K562 (cell line): ENCODE results near the gene ZNF48. TPM values are rescaled to one million over a fixed set of nuclear protein-coding genes. Genes with fewer than 3 reads are reported as not detected.
A peak's percentile ranks its signal among the peaks of the same experiment; 100 is the strongest.

Source experiments
- ATAC-seq: fragments of 200-7000 bp; cut with Tn5 transposase; 3 replicates; pipeline ENCODE4 v1.9.1; 2020; ENCODE audit warnings: moderate library complexity
- BruUV-seq: library from RNA; stranded (reverse); fragments of 400-500 nt; replicated peaks from 2 replicates; lab custom pipeline; 2021; lab: Mats Ljungman, UMichigan
- CTCF ChIA-PET: fragments of 300-600 bp; formaldehyde crosslinking; extraction: SDS; loops from one replicate; lab custom pipeline; 2021; ENCODE audit warnings: low intra/inter-chr PET ratio; lab: Yijun Ruan, JAX
- POLR2A ChIA-PET: fragments of 300-600, 350-650 bp; sonication (Branson Sonifier 250); formaldehyde crosslinking; extraction: SDS; loops from one replicate; lab custom pipeline; 2021; ENCODE audit warnings: antibody characterized with exemption, inconsistent platforms; lab: Yijun Ruan, JAX
- DNase-seq, 4 experiments: peaks; one replicate each; pipeline versions ENCODE4 v3.0.0 to v3.0.0-alpha.2; 2011 to 2018; ENCODE audit warnings: low spot score in 3 of 4, mixed read lengths in 3 of 4; ENCODE audit errors: extremely low read depth in 1 of 4
- FAIRE-seq: peaks from 2 replicates; lab custom pipeline; 2011; peaks lifted over from hg19 to GRCh38; lab: Jason Lieb, UNC
- H2AFZ ChIP-seq: 2 replicates; pipeline ENCODE4 v1.6.0; 2011; ENCODE audit warnings: low read depth, low read length, control low read depth, inconsistent platforms
- H3K27ac ChIP-seq: fragments of 200-600 bp; 3 replicates; pipeline ENCODE4 v1.8.0; 2011; ENCODE audit warnings: low read depth, mild to moderate bottlenecking, control low read depth, inconsistent platforms, low read length, moderate library complexity, mixed read lengths; ENCODE audit errors: extremely low read depth
- H3K27me3 ChIP-seq, 2 experiments: fragments of 300-600 bp in 1 of 2; 2 replicates in 1 of 2; 3 replicates in 1 of 2; pipeline versions ENCODE4 v1.6.0 to v1.8.0; 2011; ENCODE audit warnings: inconsistent platforms in 2 of 2, low read length in 2 of 2, mild to moderate bottlenecking in 1 of 2, mixed read lengths in 1 of 2, moderate library complexity in 1 of 2; ENCODE audit not compliant: control insufficient read depth in 2 of 2, insufficient read depth in 2 of 2
- H3K36me3 ChIP-seq: fragments of 300-600 bp; 3 replicates; pipeline ENCODE4 v1.8.0; 2011; ENCODE audit warnings: mild to moderate bottlenecking, low read length, inconsistent platforms; ENCODE audit not compliant: control insufficient read depth, insufficient read depth
- H3K4me1 ChIP-seq, 2 experiments: fragments of 200-600 bp in 1 of 2; replicated peaks in 1 of 2; 2 replicates in 1 of 2; 3 replicates in 1 of 2; pipeline versions ENCODE4 v1.5.1 to v1.8.0; 2011; ENCODE audit warnings: inconsistent platforms in 2 of 2, low read length in 2 of 2, mild to moderate bottlenecking in 1 of 2, mixed read lengths in 1 of 2, moderate library complexity in 1 of 2; ENCODE audit not compliant: control insufficient read depth in 2 of 2, insufficient read depth in 2 of 2
- H3K4me2 ChIP-seq: 2 replicates; pipeline ENCODE4 v1.6.1; 2011; ENCODE audit warnings: low read length, control low read depth, inconsistent platforms, mixed read lengths; ENCODE audit not compliant: insufficient read depth
- H3K4me3 ChIP-seq: fragments of 200-600 bp; sonication (generic), shearing (Covaris generic); 2 replicates; pipeline ENCODE4 v1.5.1; 2016; ENCODE audit warnings: control low read depth, inconsistent platforms
- H3K79me2 ChIP-seq: fragments of 200-600 bp; 3 replicates; pipeline ENCODE4 v1.8.0; 2011; ENCODE audit warnings: low read length, inconsistent platforms; ENCODE audit not compliant: control insufficient read depth, insufficient read depth
- H3K9ac ChIP-seq, 2 experiments: 2 replicates each; pipeline versions ENCODE4 v1.6.0 to v1.6.1; 2011; ENCODE audit warnings: low read depth in 2 of 2, low read length in 2 of 2, control low read depth in 1 of 2, inconsistent platforms in 1 of 2, mild to moderate bottlenecking in 1 of 2, mixed read lengths in 1 of 2; ENCODE audit not compliant: insufficient read depth in 1 of 2
- H3K9me1 ChIP-seq: one replicate; pipeline ENCODE4 v1.6.0; 2011; ENCODE audit warnings: inconsistent platforms, mild to moderate bottlenecking, low read length, moderate library complexity; ENCODE audit not compliant: control insufficient read depth, insufficient read depth
- H3K9me3 ChIP-seq: replicated peaks from 2 replicates; pipeline ENCODE4 v1.5.1; 2011; ENCODE audit warnings: low read depth, low read length, inconsistent platforms; ENCODE audit not compliant: control insufficient read depth, insufficient read depth
- H4K20me1 ChIP-seq: replicated peaks from 2 replicates; pipeline ENCODE4 v1.6.1; 2011; ENCODE audit warnings: low read length, inconsistent platforms, mixed read lengths; ENCODE audit not compliant: control insufficient read depth, insufficient read depth
- C11orf30 ChIP-seq: fragments of 450-650 bp; IDR thresholded peaks from 2 replicates; pipeline ENCODE4 v1.6.1; 2016; ENCODE audit warnings: low read depth, mild to moderate bottlenecking
- CBFA2T2 ChIP-seq: fragments of 450-650 bp; conservative IDR thresholded peaks from 2 replicates; pipeline ENCODE4 v1.6.1; 2017; ENCODE audit warnings: mild to moderate bottlenecking
- CHAMP1 ChIP-seq: fragments of 450-650 bp; IDR thresholded peaks from 2 replicates; pipeline ENCODE4 v1.6.1; 2016; ENCODE audit warnings: mild to moderate bottlenecking
- EHMT2 ChIP-seq: fragments of 450-650 bp; IDR thresholded peaks from 2 replicates; pipeline ENCODE4 v1.6.1; 2018; ENCODE audit warnings: antibody characterized with exemption
- HES1 ChIP-seq: fragments of 450-650 bp; IDR thresholded peaks from 2 replicates; pipeline ENCODE4 v1.6.1; 2016; ENCODE audit warnings: low read depth, mild to moderate bottlenecking, moderate library complexity
- JUND ChIP-seq, 2 experiments: IDR thresholded peaks; 2 replicates in 1 of 2; 3 replicates in 1 of 2; pipeline ENCODE4 v1.6.1; 2011; ENCODE audit warnings: borderline replicate concordance in 2 of 2, low read depth in 2 of 2, low read length in 2 of 2, improper control_type of control experiment in 1 of 2, missing biosample characterization in 1 of 2, missing genetic modification characterization in 1 of 2, missing genetic modification reagents in 1 of 2
- MEF2A ChIP-seq: IDR thresholded peaks from 2 replicates; pipeline ENCODE4 v1.6.1; 2011; ENCODE audit warnings: low read depth, mild to moderate bottlenecking, low read length, moderate library complexity; ENCODE audit not compliant: control insufficient read depth
- NFE2 ChIP-seq: IDR thresholded peaks from 2 replicates; pipeline ENCODE4 v1.6.1; 2014; ENCODE audit warnings: antibody characterized with exemption, low read depth
- PRPF4 ChIP-seq: fragments of 200-400 bp; formaldehyde crosslinking; IDR thresholded peaks from one replicate; pipeline ENCODE4 v1.6.1; 2017; ENCODE audit warnings: low read length, low read depth, mild to moderate bottlenecking; ENCODE audit not compliant: insufficient read depth, poor library complexity, severe bottlenecking
- PTRF ChIP-seq: fragments of 450-650 bp; IDR thresholded peaks from 2 replicates; pipeline ENCODE4 v1.6.1; 2016; ENCODE audit warnings: mild to moderate bottlenecking, missing genetic modification characterization, missing compliant biosample characterization
- RAD21 ChIP-seq, 2 experiments: fragments of 250-450 bp in 1 of 2; fragments of 450-650 bp in 1 of 2; sonication (Bioruptor Pico) in 1 of 2; formaldehyde crosslinking in 1 of 2; IDR thresholded peaks in 1 of 2; conservative IDR thresholded peaks in 1 of 2; 2 replicates each; pipeline versions ENCODE4 v1.4.0 to v1.8.0; 2020 to 2022; ENCODE audit warnings: mild to moderate bottlenecking in 2 of 2, moderate library complexity in 1 of 2
- TAF1 ChIP-seq: IDR thresholded peaks from 2 replicates; pipeline ENCODE4 v1.6.1; 2011; ENCODE audit warnings: mild to moderate bottlenecking, low read length, moderate library complexity; ENCODE audit not compliant: insufficient read depth, control insufficient read depth, severe bottlenecking; ENCODE audit errors: extremely low read depth
- ZNF174 ChIP-seq: fragments of 250-450 bp; sonication (Bioruptor Pico); IDR thresholded peaks from 2 replicates; pipeline ENCODE4 v1.4.0; 2020; ENCODE audit warnings: mild to moderate bottlenecking
- ZNF695 ChIP-seq: fragments of 450-650 bp; formaldehyde crosslinking; IDR thresholded peaks from 2 replicates; pipeline ENCODE4 v1.4.0; 2020; ENCODE audit warnings: mild to moderate bottlenecking, moderate library complexity
- WGBS: fragments of 100-300 bp; shearing (Covaris generic); methylation state at CpG from one replicate; pipeline ENCODE4 v1.1.6; 2016; ENCODE audit warnings: low coverage, mixed read lengths; ENCODE audit not compliant: insufficient coverage; ENCODE audit errors: missing lambda C conversion rate; 5-methylcytosine and 5-hydroxymethylcytosine counted together
- in situ Hi-C: fragments of 300-500 bp; cut with MboI; formaldehyde crosslinking; loops from 4 replicates; pipeline ENCODE4 v1.15.0; 2018; ENCODE audit warnings: inconsistent platforms, mixed read lengths
- intact Hi-C: fragments of 100-400 bp; cut with micrococcal nuclease; formaldehyde crosslinking; loops from 2 replicates; pipeline ENCODE4 v1.14.2; 2022
- polyA plus RNA-seq, 8 experiments: library from polyadenylated mRNA; depleted of rRNA in 4 of 8; stranded (reverse) in 5 of 8; unstranded in 3 of 8; fragments of >200 nt; fragmentation: Nextera tagmentation in 2 of 8; fragmentation: Illumina TruSeq in 1 of 8; extraction: Ambion mirVana in 2 of 8; extraction: Trizol in 1 of 8; gene quantifications; 2 replicates each; pipeline versions ENCODE4 v1.2.1 to v1.2.3, GENCODE V29; 2011 to 2014; ENCODE audit warnings: inconsistent platforms in 1 of 8, missing spikeins in 1 of 8
- total RNA-seq, 7 experiments: library from RNA; depleted of rRNA in 6 of 7; stranded (reverse); fragments of >200 nt in 6 of 7; fragmentation: Illumina TruSeq in 2 of 7; extraction: Trizol in 2 of 7; gene quantifications; 2 replicates each; pipeline versions ENCODE4 v1.2.1 to v1.2.3, GENCODE V29; 2011 to 2021; ENCODE audit warnings: low replicate concordance in 1 of 7

ZNF48 gene
- total and polyA plus RNA-seq, 9 of the 15 experiments (the other 6 are each of a cell fraction or from before 2014, with no cell fraction given), result 0.38 to 11.6 (median 4.7) TPM

- peak; percentile 90 for ATAC-seq
- peak; percentile 96 for FAIRE-seq
- CTCF ChIA-PET, result interaction anchor here (0.8 to 1.0 kb wide), 2 partner anchors 183 to 184 kb away, joined by 3 read pairs; no protein-coding TSS in a partner anchor
- Histone ChIP-seq H3K4me3 (peak within 1 kb of the TSS; percentile 82), H3K27ac (peak within 1 kb of the TSS; percentile 96), H3K27me3 (no peaks in the 10 kb centered on the region), H3K9ac (peak within 1 kb of the TSS; percentile 93 to 97), H3K4me2 (peak within 1 kb of the TSS; percentile 100), H4K20me1 (0 out of 2 replicates have a peak, but pooled peaks cover 7% of the 10 kb centered on the region), H3K9me1 (no peaks in the 10 kb centered on the region), H3K79me2 (peaks cover 33% of the 10 kb centered on the region), H3K36me3 (peaks cover 23% of the 10 kb centered on the region), H3K4me1 (peaks cover 6 to 13% of the 10 kb centered on the region in 2 experiments; a peak in 3 of 5 replicates), H3K9me3 (no peaks in the 10 kb centered on the region), H2AFZ (peak within 1 kb of the TSS; percentile 98)
- POLR2A ChIA-PET, result interaction anchor here (0.5 to 2.7 kb wide), 13 partner anchors 10 to 524 kb away, joined by 3 to 16 read pairs (median 4); partner anchors contain the start of genes DCTPP1 and FBRS
- 1% methylated on average over 56 of the region's 59 CpGs for WGBS
- intact Hi-C loops, result loop anchor here (1.0 to 2.0 kb wide), 3 partner anchors 15 to 89 kb away; partner anchors contain the start of genes DCTPP1, ZNF747 and ZNF768
- in situ Hi-C loops, result no loop called here
- peak; percentile 93 to 99 (median 96) for DNase-seq
- no TSS peak for BruUV-seq
- TF ChIP-seq ZNF695 (CRISPR knock-in tag), result no peak
- TF ChIP-seq PTRF (tag), result no peak
- peak; percentile 47 for TF ChIP-seq JUND (IDR thresholded peaks at IDR 0.05; ENCODE audit: borderline replicate concordance, low read depth, low read length)
- TF ChIP-seq JUND (tag; IDR thresholded peaks at IDR 0.05; ENCODE audit: borderline replicate concordance, low read depth, low read length), result no peak; the same call in 1 of the 3 replicates
- TF ChIP-seq C11orf30, result no peak
- no peak for TF ChIP-seq MEF2A
- peak; percentile 8 to 34; a peak in 2 of 4 replicates for TF ChIP-seq RAD21 (CRISPR knock-in tag; conservative IDR thresholded peaks at IDR 0.05 in 1 of 2, IDR thresholded peaks at IDR 0.05 in 1 of 2)
- peak; percentile 87 for TF ChIP-seq PRPF4
- TF ChIP-seq ZNF174 (CRISPR knock-in tag), result no peak
- no peak for TF ChIP-seq CBFA2T2
- no peak for TF ChIP-seq NFE2
- TF ChIP-seq TAF1, result peak; percentile 78
- TF ChIP-seq EHMT2, result 0 out of 2 replicates have a peak, but pooled peaks have one; percentile 56
- no peak for TF ChIP-seq HES1
- TF ChIP-seq CHAMP1, result no peak
Measured at GRCh38 chr16:30445408-30446202, 50.4 kb downstream of the ZNF48 start, which contains the start of gene SEPHS2. Gene SEPHS2 (minus strand): TSS chr16:30445874. CDS start chr16:30445727, 147 bp downstream.
